Fibroblast of villous mesenchyme (primary cell): ENCODE measurements around the gene NOTCH4. TPM values are rescaled to one million over a fixed set of nuclear protein-coding genes. Genes with fewer than 3 reads are reported as not detected.

Experiments used
- DNase-seq: peaks from one replicate; pipeline ENCODE4 v3.0.0-alpha.2; 2010; ENCODE audit warnings: low read depth
- H3K4me3 ChIP-seq: 2 replicates; pipeline ENCODE4 v1.5.1; 2011; ENCODE audit warnings: low read depth, mild to moderate bottlenecking, low read length
- total RNA-seq: library from RNA; depleted of rRNA; stranded (reverse); fragments of >200 nt; gene quantifications from 2 replicates; pipeline ENCODE4 v1.2.3, GENCODE V29; 2012
- TF ChIP-seq, protein P1 (sequence below): IDR thresholded peaks from 2 replicates; pipeline ENCODE4 v1.5.1; 2012; ENCODE audit warnings: low read depth, mild to moderate bottlenecking, low read length; ENCODE audit not compliant: insufficient read depth

NOTCH4 gene
- total RNA-seq, 1 donor = 1.3 TPM

DNA sequence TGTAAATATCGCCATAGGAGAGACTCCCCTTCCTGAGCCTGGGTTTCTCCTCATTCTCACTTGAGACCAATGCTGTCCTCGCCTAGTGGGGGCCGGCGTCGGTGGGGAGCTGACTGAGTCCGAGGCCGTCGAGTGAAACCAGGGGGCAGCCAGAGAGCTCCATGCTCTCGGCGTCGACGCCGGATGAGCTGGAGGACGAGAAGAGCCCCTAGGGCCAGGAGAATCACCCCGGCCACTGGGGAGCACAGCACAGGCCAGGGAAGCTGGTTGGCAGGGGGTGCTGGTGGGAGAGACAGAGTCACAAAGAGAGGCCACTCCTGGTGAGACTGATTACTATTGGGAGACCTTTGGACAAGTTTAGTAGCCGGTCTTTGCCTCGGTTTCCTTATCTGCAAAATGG, 25.0 kb downstream of the NOTCH4 start:
- no peak for DNase-seq
- TF ChIP-seq, protein P1, sequence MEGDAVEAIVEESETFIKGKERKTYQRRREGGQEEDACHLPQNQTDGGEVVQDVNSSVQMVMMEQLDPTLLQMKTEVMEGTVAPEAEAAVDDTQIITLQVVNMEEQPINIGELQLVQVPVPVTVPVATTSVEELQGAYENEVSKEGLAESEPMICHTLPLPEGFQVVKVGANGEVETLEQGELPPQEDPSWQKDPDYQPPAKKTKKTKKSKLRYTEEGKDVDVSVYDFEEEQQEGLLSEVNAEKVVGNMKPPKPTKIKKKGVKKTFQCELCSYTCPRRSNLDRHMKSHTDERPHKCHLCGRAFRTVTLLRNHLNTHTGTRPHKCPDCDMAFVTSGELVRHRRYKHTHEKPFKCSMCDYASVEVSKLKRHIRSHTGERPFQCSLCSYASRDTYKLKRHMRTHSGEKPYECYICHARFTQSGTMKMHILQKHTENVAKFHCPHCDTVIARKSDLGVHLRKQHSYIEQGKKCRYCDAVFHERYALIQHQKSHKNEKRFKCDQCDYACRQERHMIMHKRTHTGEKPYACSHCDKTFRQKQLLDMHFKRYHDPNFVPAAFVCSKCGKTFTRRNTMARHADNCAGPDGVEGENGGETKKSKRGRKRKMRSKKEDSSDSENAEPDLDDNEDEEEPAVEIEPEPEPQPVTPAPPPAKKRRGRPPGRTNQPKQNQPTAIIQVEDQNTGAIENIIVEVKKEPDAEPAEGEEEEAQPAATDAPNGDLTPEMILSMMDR = no peak
- no peak overlapping the region for H3K4me3 ChIP-seq

DNA sequence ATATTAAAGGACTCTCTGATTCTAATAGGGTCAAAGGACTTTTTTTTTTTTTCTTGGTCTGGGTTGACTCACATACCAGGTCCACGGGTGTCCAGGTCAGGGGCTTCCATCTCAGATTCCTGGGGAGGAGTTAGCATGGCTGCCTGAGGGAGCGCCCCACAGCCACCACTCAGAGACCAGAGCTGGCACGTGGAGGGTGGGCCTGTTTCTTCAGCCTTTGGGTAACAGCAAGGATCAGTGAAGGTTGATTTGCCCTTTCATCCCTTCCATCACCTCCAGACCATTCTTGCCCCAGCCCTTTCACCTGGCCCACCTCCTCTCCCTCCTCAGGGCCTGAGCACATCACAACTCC, 25.5 kb downstream of the NOTCH4 start:
- TF ChIP-seq, protein P1 = no peak
- H3K4me3 ChIP-seq = no peak overlapping the region
- DNase-seq = no peak

DNA sequence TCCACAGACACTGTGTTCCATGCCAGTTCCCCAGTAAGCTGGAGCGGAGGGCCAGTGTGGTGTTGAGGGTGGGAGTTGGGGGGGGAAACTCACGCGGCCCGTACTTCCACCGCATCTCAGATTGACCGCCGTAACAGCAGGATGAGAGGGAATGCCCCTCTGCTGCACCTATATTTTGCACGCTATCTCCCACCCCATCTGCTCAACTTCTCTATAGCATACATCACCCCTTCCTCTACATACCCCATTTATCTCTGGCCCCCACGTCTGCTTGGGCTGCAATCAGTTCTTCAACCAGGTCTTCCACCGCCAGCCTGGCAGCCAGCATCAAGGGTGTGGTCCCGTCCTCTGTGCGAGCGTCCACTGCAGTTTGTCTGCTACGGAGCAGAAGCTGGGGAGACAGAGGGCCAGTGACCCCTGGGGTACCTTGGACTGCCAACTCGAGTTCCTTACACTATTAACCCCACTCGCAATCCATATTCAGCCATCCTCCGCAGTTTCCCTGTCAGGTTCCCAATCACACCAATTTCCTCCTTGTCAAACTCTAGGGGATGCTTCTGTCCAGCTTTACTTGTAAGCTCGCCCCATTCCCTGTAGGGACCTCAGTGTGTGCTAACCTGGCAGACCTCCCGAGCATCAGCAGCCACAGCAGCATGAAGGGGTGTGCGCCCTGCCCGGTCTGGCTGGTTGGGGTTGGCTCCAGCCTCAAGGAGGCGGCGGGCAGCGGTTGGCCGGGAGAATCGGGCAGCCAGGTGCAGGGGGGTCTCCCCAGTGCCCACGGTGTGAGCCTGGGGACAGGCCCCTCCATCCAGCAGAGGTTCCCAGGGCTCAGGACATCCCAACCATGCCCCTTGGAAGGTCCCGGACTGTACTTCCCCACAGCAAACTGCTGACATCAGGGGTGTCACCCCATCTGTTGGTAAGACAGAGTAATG, 26.9 kb downstream of the NOTCH4 start:
- peak overlapping the region; percentile 96 for H3K4me3 ChIP-seq
- TF ChIP-seq, protein P1 = no peak
- DNase-seq = peak; percentile 21

DNA sequence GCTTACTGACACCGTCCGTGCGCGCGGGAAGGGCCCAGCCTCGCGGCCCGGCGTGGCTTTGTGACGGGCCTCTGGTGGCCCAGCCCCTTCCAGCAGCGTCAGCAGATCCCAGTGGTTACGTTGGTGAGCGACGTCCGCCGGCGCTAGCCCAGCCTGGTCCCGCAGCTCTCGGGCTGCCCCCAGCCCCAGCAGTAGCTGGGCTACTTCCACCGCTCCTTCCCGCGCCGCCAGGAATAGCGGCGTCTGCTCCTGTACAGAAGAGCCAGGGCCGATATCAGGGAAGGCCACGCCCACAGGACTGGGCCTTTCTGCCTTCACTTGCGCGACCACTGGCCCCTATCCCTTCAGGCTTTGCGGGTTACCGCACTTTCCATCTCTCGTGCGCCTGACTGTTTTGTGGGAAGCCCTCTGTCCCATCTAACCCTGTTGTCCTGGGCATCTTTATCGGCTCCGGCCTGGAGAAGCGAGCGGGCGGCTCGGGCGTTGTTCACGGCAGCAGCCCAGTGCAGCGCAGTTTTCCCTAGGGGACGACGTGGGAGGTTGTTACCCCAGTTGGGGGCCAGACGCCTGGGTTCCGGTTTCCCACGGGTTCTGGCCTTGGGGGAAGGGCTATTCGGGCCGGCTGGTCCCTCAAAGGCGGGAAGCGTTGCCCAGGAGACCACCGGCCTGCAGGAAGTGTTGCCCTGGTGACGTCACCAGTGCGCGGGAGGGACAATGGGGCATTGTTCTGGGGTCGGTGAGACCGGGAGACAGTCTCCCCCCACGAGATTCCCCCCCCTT, 27.8 kb downstream of the NOTCH4 start:
- TF ChIP-seq, protein P1 = no peak
- peak overlapping the region; percentile 96 for H3K4me3 ChIP-seq
- peak; percentile 87 for DNase-seq

DNA sequence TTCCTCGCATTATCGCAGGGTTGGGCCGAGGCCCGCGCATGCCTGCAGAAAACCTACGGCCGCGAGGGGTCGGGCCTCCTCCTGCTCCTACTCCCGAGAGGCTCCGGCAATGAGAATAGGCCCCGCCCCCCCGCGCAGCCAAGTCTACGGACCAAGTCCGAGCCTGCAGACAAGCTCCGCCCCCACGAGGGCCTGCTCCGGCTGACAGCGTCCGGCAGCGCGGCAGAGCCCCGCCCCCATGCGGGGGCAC, 28.3 kb downstream of the NOTCH4 start:
- H3K4me3 ChIP-seq = peak overlapping the region; percentile 96
- TF ChIP-seq, protein P1 = peak; percentile 53
- DNase-seq = peak; percentile 100

DNA sequence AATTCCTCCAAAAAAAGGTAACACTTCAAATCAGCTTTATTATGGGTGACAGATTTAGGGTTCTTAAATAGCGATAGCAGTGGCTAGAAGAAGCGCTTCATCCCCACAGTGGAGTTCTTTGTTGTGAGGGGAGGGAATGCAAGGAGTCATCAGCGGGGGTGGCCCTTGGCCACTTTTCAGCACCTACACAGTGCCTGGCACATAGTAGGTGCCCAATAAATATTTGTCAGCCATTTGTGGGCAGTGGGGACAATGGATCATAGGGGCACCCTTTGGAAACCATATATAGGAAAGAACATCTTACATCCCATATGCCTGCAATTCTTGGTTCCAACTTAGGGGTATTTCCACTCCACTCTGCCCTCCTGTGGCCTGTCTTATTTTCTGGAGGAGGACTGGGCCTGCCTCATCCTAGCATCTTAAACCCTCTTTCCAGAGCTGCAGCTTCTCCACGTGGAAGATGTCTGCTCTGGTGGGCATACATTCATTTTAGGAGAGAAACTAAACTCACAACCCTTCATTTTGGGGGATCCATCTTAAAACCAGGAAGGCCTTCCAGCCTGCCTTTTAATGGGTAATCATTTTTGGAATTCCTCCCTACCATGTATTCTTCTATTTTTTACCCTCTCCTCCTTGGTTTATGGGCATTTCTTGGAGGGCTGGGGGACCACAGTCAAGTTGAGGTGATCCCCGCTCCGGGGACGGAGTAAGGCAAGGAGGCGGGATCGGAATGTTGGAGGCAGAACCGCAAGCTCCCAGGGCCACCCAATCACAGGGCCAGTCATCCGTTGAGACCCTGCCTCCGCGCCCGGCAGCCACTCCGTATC, 28.8 kb downstream of the NOTCH4 start:
- DNase-seq = peak; percentile 70
- TF ChIP-seq, protein P1 = peak; percentile 59

More for the DNA sequence above, 28.8 kb downstream of the NOTCH4 start:
- peak overlapping the region; percentile 61 for H3K4me3 ChIP-seq
